NCI-H146 treated with DMSO at 0.1 percent for 48 hours (cell line): ENCODE results near the gene NTM.

Experiments
- DNase-seq: peaks from one replicate; lab custom pipeline; 2025; ENCODE audit not compliant: unreplicated experiment; lab: John Stamatoyannopoulos, UW

NTM gene

GRCh38 chr11:131938351-131938751 is 567.9 kb downstream of the NTM start:
- DNase-seq: no peak

- no peak for DNase-seq
Observed at GRCh38 chr11:131940126-131940525, 569.7 kb downstream of the NTM start.

GRCh38 chr11:131942878-131943277 is 572.5 kb downstream of the NTM start:
- no peak for DNase-seq

GRCh38 chr11:131943295-131943694 is 572.9 kb downstream of the NTM start:
- DNase-seq: no peak

- DNase-seq: no peak
Observed at GRCh38 chr11:131944736-131945135, 574.3 kb downstream of the NTM start.

- DNase-seq: no peak
Observed at GRCh38 chr11:131945706-131946105, 575.3 kb downstream of the NTM start.

GRCh38 chr11:131947511-131947910 is 577.1 kb downstream of the NTM start:
- DNase-seq: no peak

GRCh38 chr11:131951121-131951520 is 580.7 kb downstream of the NTM start:
- no peak for DNase-seq

GRCh38 chr11:131954146-131954545 is 583.7 kb downstream of the NTM start:
- DNase-seq: no peak

- DNase-seq: no peak
Observed at GRCh38 chr11:131955904-131956303, 585.5 kb downstream of the NTM start.

GRCh38 chr11:131957201-131957600 is 586.8 kb downstream of the NTM start:
- DNase-seq: no peak

- no peak for DNase-seq
Observed at GRCh38 chr11:131957875-131958274, 587.5 kb downstream of the NTM start.

- no peak for DNase-seq
Observed at GRCh38 chr11:131962818-131963217, 592.4 kb downstream of the NTM start.

- DNase-seq: no peak
Observed at GRCh38 chr11:131964698-131965483, 594.5 kb downstream of the NTM start.

- DNase-seq: no peak
Observed at GRCh38 chr11:131965504-131965903, 595.1 kb downstream of the NTM start.

GRCh38 chr11:131966667-131967066 is 596.3 kb downstream of the NTM start:
- DNase-seq: no peak

- no peak for DNase-seq
Observed at GRCh38 chr11:131969261-131969660, 598.8 kb downstream of the NTM start.

GRCh38 chr11:131973061-131973460 is 602.6 kb downstream of the NTM start:
- no peak for DNase-seq

- no peak for DNase-seq
Observed at GRCh38 chr11:131975619-131976018, 605.2 kb downstream of the NTM start.

GRCh38 chr11:131976021-131976420 is 605.6 kb downstream of the NTM start:
- no peak for DNase-seq

GRCh38 chr11:131977231-131977630 is 606.8 kb downstream of the NTM start:
- no peak for DNase-seq

GRCh38 chr11:131977854-131978253 is 607.4 kb downstream of the NTM start:
- no peak for DNase-seq

- DNase-seq: no peak
Observed at GRCh38 chr11:131978351-131978750, 607.9 kb downstream of the NTM start.
